Glutamatergic neuron (in vitro differentiated cells): Measurements from ENCODE around the gene RBMXL3. TPM values are rescaled to one million over a fixed set of nuclear protein-coding genes. Genes with fewer than 3 reads are reported as not detected.

ENCODE experiments used
- total RNA-seq: library from RNA; stranded (reverse); fragmentation: NEBNext Ultra II Directional; extraction: Animal tissue kit (Norgen Biotek cat#: 25700); gene quantifications from one replicate; pipeline ENCODE4 v1.2.1, GENCODE V29; 2021; ENCODE audit not compliant: unreplicated experiment

Gene RBMXL3
- total RNA-seq, 1 donor from 2014 or later: not detected

Other genes with a start within 250 kb of the RBMXL3 start
- gene IL13RA2, start 171.8 kb upstream of the RBMXL3 start, total RNA-seq: not detected
- 24.2 TPM for gene LRCH2, start 44.7 kb downstream of the RBMXL3 start, total RNA-seq
- not detected for gene LUZP4, start 100.3 kb downstream of the RBMXL3 start, total RNA-seq